Fibroblast of pulmonary artery (primary cell): ENCODE data around the gene HDAC5.
"Not testable (repeated sequence)": the region's sequence is repeated elsewhere in the genome, so short reads cannot be mapped to it uniquely, and the experiment has no call there.

Experiments used
- DNase-seq: peaks from one replicate; pipeline ENCODE4 v3.0.0-alpha.2; 2010; ENCODE audit warnings: low read depth
- H3K4me3 ChIP-seq: replicated peaks from 2 replicates; pipeline ENCODE4 v1.5.1; 2011; ENCODE audit warnings: low read depth, mild to moderate bottlenecking, control low read depth, low read length, moderate library complexity
- TF ChIP-seq, protein P1 (sequence below): IDR thresholded peaks from 2 replicates; pipeline ENCODE4 v1.5.1; 2011; ENCODE audit warnings: mild to moderate bottlenecking, control low read depth, low read length, inconsistent platforms; ENCODE audit errors: missing control alignments

The HDAC5 gene

DNA sequence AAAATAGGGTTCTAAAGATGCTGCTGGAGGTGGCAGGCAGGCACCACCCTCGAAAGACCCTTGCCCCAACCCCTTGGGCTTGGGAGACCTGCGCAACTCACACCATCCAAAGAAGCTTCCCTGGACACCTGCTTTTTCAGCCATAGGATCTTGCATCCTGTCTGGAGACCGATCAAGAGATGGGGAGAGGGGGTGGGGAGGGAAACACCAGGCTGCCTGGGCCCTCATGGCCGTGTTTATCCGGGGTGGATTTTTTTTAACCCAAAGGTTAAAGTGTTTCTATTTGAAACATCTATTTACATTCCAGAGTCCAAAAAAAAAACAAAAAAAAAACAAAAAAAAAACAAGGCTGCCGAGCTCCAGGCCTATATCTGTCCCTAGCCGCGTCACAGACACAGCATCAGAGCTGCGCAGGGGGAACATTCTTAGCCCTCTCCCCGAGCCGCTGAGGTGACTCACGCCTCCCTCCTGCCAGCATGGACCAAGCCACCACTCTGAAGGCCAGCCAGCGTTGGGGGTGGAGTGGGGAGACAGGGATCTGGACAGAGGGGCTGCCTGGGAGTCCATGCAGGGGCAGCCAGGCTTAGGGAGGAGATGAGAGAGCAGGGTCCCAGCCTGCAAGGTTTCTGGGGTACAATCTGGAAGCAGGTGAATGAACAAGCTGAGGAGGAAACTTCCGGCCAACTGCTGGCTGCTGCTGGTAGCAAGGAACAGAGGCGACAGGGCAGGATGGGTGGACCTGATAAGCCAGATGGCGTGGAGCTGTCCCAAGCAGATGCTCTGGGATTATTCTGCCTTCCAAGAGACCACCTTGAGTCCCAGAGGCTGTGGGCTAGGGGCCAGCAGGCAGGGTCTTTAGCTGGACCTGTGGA lies 14.8 kb downstream of the HDAC5 start:
- H3K4me3 ChIP-seq: no peak overlapping the region
- TF ChIP-seq, protein P1, sequence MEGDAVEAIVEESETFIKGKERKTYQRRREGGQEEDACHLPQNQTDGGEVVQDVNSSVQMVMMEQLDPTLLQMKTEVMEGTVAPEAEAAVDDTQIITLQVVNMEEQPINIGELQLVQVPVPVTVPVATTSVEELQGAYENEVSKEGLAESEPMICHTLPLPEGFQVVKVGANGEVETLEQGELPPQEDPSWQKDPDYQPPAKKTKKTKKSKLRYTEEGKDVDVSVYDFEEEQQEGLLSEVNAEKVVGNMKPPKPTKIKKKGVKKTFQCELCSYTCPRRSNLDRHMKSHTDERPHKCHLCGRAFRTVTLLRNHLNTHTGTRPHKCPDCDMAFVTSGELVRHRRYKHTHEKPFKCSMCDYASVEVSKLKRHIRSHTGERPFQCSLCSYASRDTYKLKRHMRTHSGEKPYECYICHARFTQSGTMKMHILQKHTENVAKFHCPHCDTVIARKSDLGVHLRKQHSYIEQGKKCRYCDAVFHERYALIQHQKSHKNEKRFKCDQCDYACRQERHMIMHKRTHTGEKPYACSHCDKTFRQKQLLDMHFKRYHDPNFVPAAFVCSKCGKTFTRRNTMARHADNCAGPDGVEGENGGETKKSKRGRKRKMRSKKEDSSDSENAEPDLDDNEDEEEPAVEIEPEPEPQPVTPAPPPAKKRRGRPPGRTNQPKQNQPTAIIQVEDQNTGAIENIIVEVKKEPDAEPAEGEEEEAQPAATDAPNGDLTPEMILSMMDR: no peak
- DNase-seq: peak; percentile 93

DNA sequence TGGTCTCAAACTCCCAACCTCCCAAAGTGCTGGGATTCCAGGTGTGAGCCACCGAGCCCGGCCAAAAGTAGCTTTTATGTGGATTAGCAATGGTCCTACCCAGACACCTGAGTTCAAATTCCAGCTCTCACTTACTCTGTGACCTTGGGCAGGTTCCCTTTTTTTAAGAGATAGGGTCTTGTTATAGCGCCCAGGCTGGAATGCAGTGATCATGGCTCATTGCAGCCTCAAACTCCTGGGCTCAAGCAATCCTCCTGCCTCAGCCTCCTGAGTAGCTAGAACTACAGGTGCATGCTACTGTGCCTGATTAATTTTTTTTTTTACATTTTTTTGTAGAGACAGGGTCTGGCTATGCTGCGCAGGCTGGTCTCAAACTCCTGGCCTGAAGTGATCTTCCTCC lies 16.6 kb downstream of the HDAC5 start:
- no peak for DNase-seq
- TF ChIP-seq, protein P1: no peak

DNA sequence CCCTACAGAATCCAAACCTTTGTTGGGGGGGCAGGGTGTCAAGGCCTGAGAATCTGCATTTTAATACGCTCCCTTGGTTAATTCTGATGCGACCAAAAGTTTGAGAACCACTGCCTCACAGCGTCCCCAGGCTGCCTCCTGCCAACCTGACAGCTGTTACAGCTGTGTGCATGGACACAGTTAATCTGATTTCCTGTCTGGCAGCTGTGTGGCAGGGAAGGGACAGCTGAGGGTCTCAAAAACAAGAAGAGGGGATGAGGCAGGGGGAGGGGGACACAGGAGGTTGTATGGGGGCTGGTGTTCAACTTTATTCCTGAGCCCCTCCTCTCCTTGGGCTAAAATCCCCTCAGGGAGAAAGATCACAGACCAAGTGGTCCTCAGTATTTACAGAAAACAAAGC lies 17.5 kb downstream of the HDAC5 start:
- TF ChIP-seq, protein P1: no peak
- no peak for DNase-seq
- H3K4me3 ChIP-seq: no peak overlapping the region

More for the DNA sequence above, 16.6 kb downstream of the HDAC5 start:
- no peak overlapping the region for H3K4me3 ChIP-seq

DNA sequence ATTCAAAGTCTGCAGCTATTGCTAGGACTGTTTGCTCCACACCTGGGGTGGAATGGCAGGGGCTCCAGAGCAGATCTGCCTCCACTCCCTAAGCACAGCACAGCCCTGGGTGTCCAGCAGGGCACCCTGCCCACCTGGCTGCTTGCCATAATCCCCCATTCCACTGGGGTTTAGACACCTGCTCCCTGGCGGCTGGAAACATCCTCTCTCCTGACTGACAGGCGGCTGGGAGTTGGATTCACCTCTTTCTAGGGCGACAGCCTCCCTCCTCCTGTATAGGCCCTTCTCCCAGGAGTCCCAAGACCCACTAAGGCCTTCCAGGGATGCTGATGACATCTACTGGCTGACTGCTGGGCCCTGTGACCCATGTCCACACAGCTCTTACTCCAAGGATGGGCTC lies 18.0 kb downstream of the HDAC5 start:
- H3K4me3 ChIP-seq: no peak overlapping the region
- no peak for DNase-seq
- TF ChIP-seq, protein P1: no peak

DNA sequence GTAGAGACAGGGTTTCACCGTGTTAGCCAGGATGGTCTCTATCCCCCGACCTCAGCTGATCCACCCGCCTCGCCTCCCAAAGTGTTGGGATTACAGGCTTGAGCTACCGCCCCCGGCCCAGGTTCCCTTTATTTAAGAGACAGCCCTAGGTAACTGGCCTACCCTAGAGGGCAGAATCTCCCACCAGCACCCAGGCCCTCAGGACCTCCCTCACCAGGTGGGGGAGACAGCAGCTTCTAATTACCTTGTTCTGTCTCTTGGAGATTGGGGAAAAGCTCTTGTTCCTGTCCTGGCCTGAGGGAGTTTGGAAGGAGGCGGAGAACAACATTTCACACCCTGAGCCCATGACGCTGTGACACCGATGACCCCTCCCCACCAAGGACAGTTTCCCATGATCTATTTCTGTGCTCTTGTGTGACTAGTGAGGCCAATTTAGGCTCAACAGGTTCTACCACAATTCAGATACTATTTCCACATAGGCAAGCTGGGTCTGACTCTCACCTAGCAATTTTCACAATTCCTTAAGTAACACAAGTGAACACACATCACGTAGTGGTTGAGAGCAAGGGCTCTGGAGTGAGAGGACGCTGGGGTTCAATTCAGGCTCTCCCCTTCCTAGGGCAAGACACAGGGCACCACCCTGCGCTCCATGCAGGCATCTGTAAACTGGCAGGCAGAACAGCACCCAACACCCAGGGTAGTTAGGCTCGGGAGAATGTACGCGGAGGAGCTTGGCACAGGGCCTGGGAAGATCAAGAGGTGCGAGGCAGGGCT lies 20.4 kb downstream of the HDAC5 start:
- DNase-seq: no peak
- H3K4me3 ChIP-seq: no peak overlapping the region
- TF ChIP-seq, protein P1: no peak

DNA sequence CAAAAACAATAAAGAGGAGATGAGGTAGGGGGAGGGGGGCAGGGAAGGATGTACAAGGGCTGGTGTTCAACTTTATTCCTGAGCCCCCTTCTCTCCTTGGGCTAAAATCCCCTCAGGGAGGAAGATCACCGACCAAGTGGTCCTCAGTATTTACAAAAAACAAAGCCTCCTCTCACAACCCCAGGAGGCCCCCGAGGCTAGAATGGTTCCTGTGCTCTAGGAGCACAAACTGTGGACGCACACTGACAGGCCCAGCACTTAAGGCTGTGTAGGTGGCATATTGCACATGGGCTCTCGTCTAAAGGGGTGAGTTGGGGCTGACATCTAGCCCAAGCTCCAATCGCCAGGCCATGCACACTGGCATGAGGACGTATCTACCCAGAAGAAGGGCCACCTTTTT lies 21.6 kb downstream of the HDAC5 start:
- H3K4me3 ChIP-seq, DNase-seq: not testable (repeated sequence)

DNA sequence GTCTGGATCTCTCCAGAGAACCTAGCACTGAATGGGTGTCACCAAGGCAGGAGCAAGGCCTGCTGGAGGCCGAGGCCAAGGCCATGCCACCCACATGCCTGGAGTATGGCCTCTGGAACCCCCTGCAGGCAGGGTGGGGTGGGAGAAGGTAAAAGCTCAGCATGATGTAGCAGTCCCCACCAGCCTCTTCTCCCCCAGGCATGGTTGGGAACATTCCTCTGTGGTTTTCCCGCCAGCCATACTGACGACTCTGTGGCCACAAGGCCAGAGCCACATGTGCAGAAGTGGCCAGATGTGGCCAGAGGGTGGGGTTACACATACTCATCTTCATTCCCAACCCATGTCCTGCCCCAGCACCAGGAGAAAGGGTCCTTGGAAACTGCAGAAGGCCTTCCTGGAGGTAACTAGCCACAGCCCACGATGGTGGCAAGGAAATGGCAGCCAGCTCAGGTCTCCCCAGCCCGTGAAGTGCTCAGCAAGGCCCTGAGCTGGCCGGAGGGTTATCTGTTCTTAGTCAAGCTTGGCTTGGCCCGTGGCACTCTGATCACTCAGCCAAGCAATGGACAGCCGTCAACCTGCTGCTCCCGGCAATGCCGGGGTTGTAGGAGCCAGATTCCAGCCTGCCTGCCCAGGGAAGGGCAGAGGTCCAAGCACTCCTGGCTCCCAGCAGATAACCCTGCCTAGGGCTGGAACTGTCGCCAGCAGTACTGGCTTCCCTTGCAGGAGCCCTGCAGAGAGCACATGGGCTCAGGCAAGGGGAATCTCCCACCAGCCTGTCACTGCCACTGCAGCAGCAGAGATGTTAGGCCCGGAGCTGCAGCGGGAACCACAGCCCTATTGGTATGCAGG lies 26.1 kb downstream of the HDAC5 start:
- peak; percentile 40 for DNase-seq
- TF ChIP-seq, protein P1: no peak
- H3K4me3 ChIP-seq: no peak overlapping the region
